NCI-H524 treated with DMSO at 0.1 percent for 48 hours (cell line): ENCODE data around the gene SBNO2.

Experiments
- DNase-seq: peaks from one replicate; lab custom pipeline; 2025; lab: John Stamatoyannopoulos, UW

SBNO2 gene

DNA sequence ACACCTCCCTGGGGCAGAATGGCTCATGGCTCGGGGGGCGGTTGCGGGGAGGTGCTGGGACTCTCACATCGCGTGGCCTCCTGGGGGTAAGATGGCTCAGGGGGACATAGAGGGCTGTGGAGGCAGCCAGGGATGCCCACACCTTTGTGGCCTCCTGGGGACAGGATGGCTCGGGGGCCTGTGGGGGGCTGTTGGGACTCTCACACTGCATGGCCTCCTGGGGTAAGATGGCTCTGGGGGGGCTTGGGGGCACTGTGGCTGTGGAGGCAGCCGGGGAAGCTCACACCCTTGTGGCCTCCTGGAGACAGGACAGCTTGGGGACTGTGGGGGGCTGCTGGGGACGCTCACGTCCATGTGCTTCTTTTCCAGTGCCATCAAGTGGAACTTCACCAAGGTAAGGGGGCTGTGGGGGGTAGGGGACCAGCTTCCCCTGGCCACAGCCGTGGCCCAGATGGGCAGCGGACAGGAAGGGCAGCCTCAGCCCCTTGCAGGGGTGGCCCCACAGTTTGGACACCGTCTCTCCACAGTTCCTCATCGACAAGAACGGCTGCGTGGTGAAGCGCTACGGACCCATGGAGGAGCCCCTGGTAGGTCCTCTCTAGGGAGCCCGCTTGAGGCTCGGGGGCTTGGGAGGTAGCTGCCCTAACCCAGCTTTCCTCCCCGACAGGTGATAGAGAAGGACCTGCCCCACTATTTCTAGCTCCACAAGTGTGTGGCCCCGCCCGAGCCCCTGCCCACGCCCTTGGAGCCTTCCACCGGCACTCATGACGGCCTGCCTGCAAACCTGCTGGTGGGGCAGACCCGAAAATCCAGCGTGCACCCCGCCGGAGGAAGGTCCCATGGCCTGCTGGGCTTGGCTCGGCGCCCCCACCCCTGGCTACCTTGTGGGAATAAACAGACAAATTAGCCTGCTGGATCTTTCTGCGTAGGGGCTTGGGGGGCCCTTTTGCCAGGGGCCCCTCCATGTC, 67.9 kb downstream of the SBNO2 start:
- no peak for DNase-seq

GRCh38 chr19:1105008-1105872, 68.8 kb downstream of the SBNO2 start:
- DNase-seq: no peak

DNA sequence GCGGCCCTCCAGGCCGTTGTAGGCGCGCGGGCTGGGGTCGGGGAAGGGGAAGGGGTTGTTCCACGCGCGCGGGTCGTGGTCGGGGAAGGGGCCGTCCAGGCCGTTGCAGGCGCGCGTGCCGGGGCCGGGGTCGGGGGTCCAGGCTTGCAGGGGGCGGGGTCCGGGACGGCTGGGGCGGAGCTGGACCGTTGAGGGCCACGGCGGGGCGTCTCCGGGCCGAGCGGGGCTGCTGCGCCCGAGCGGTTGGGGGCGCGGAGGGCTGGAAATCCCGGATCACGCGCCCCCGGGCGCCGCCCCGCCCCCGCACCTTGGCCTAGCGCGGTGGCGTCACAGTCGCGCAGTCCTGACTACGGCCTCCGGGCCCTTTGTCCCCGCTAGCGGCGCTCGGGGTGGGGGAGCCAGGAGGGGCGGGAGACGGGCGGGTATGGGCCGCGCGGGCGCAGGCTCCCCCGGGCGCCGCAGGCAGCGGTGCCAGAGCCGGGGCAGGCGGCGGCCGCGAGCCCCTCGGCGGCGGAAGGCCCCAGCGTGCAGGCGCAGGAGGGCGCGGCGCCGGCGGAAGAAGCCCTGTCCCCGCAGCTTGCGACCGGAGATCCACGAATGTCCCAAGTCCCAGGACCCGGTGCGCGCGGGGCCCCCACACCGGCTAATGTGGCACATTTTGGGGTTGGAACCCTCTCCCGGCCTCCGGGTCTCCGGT, 69.6 kb downstream of the SBNO2 start:
- DNase-seq: no peak

GRCh38 chr19:1103708-1104310, 70.3 kb downstream of the SBNO2 start, which contains the start of gene GPX4:
Gene GPX4, plus strand, starts transcription at chr19:1103994. Its CDS starts 50 bp downstream, at chr19:1104044.
- peak; percentile 90 for DNase-seq

DNA sequence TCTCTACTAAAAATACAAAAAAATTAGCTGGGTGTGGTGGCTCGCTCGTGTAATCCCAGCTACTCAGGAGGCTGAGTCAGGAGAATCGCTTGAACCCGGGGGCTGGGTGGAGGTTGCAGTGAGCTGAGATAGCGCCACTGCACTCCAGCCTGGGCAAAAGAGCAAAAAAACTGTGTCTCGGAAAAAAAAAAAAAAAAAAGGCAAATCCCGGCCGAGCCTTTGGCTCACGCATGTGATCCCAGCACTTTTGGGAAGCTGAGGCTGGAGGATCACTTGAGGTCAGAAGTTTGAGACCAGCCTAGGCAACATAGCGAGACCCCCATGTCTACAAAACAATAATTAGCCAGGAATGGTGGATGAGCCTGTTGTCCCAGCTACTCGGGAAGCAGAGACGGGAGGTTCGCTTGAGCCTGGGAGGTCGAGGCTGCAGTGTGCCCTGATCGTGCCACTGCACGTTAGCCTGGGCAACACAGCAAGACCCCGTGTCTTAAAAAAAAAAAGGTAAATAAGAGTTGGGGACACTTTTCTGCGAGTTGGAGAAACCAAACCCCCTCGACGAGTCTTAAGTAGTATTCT, 70.8 kb downstream of the SBNO2 start:
- DNase-seq: no peak

GRCh38 chr19:1102407-1103131, 71.5 kb downstream of the SBNO2 start:
- DNase-seq: no peak

GRCh38 chr19:1101337-1101698, 72.8 kb downstream of the SBNO2 start:
- no peak for DNase-seq

GRCh38 chr19:1098177-1099051, 75.7 kb downstream of the SBNO2 start:
- no peak for DNase-seq

DNA sequence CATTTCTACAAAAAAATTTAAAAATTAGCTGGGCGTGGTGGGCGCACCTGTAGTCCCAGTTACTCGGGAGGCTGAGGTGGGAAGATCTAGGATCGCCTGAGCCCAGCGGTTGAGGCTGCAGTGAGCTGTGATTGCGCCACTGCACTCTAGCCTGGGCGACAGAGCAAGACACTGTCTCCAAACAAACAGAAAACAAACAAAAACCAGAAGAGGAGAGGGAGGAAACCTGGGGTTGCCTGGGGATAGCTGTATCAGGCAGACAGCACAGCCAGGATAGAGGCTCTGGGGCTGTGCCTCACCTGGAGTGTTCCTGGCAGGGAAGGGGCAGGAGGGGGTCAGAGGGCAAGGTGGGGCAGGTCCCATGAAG, 76.3 kb downstream of the SBNO2 start:
- DNase-seq: no peak

DNA sequence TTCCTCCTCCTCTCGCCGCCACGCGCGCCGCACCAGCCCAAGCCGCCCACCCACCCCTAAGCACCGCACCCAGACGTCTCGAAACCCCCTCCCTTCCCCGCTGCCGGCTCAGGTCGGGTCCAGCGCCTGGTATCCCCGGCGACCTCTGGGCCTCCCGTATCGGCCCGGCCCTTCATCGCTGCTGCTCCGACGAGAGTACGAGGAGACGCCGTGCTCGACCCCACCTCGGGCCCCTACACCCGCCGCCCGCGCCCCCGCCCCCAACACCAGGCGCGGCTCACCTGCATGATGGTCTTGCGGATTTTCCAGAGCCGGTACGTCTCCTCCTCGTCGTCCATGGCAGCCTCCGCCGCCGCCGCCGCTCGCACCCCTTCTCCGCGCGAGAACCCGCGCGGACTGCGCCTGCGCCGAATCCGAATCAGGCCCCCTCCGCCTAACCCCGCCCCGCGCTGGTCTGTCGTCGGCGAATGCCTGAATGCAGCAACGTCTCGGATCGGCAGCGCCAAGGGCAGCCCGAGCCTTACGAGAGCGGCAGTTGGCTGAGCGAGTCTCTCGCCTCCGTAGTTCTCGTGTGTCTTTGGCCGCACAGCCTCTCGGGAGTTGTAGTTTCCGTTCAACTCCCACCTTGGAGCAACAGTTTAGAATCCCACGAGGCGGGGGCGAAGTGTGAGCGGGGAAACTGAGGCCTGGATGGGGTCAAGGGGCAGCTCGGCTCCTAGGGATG, 78.9 kb downstream of the SBNO2 start, which contains the start of gene POLR2E:
POLR2E (minus strand) TSS at position 398 of the 724 bp plus-strand sequence; CDS start at position 338, 60 bp downstream.
- DNase-seq: peak; percentile 85

- DNase-seq: no peak
Measured at GRCh38 chr19:1094655-1094977, 79.5 kb downstream of the SBNO2 start.

DNA sequence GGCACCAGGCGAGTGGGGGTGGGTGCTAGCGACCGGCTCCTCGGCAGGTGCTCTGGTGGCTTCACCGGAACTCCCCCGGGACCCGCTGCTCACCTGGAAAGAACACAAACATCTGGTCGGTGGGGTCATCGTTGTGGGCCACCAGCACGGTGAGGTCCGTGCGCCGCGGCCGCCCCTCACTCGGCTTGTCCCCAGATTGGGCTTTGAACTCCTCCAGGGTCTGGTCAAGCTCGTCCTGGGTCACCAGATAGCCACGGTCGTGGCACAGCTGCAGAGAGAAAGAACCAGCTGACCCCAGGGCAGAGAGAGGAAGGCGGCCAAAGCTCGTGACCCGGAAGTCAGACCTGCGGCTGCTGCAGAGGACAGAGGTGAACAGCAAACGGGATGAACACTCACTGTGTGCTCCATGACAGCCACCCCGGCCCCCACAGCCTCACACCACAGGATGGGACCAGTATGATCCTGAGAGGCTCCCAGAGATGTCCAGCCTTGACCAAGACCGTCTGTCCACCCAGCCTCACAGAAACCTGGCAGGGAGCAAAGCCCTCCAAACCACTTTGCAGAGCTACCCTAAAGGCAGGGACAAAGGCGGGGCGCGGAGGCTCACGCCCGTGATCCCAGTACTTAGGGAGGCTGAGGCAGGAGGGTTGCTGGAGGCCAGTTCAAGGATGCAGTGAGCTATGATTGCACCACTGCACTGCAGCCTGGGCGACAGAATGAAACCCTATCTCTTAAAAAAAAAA, 80.1 kb downstream of the SBNO2 start:
- no peak for DNase-seq

DNA sequence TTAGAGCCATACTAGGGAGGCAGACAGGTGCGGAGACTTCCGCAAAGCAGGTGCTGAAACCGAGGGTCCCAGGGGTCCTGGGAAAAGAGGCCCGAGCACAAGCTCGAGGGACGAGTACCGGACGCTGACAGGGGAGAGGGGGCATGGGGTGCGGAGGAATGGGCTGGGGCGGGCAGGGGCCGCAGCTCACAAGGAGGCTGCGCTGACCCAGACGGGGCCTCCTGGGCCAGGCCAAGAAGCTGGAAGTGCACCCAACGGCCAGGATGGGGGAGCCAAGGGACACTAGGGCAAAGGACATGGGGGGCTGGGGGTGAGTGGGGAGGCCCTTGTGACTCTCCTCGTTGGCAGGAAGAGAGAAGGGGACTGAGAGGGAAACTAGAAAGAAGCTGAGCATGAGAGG, 80.7 kb downstream of the SBNO2 start:
- DNase-seq: no peak

DNA sequence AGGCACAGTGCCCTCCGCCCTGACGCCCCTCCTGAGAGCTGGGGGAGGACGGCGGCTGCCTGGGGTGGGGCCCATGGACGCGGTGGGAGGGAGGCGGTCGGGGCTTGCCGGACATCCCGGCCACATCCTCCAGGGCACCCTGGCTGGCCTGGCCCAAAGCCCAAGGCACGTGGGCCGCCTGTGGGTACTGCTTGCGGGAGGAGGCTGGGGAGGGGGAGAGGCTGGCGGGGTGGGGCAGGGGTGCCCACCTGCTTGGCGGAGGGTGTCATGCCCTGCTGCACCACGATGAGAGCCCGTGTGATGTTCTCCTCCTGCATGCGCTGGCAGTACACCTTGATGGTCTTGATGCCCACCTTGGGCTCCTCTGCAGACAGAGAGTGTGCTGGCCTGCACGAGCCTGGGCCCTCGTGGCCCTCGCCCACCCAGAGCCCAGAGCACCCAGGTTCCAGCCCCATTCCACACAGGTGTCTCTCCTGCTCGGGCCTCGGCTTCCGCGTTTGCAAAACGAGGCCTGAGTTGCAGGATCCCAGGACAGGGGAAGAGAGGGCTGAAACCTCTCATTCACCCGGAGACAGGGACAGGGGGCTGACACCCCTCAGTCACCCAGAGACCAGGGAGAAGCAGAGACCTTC, 82.4 kb downstream of the SBNO2 start:
- no peak for DNase-seq

DNA sequence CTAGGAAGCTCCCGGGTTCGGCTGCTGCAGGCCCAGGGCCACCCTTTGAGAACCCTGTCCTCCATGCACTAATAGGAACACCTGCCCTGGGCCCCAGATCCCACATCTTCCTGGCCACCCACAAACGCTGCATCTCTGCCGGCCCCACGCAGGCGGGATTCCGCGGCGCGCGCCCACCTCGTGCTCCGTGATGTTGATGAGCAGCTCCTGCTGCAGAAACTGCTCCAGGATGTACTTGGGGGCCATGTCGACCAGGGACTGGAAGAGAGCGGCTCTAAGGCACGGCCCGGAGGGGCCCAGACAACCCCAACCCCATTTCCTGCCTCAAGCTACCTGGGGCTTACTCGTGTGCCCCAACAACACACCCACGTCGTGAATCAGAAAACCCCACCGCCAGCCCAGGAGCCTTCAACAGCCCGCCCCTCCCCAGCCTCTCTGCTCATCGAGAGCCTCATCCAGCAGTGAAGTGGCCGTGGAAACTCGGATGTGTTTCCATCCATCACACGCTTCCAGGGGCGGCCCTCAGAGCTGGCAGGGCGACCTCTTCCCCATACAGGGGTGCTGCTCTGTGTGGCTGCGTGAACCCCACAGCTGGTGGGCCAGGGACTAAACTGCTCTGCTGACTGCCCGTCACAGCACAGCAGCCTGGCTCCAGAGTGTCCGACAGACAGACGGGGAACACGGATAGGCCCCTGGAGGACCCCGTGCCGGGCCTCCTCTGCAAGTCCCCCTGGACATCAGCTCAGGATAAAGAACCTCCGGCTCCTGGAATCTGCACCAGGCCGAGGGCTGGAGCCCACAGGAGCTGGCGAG, 83.1 kb downstream of the SBNO2 start:
- DNase-seq: no peak

DNA sequence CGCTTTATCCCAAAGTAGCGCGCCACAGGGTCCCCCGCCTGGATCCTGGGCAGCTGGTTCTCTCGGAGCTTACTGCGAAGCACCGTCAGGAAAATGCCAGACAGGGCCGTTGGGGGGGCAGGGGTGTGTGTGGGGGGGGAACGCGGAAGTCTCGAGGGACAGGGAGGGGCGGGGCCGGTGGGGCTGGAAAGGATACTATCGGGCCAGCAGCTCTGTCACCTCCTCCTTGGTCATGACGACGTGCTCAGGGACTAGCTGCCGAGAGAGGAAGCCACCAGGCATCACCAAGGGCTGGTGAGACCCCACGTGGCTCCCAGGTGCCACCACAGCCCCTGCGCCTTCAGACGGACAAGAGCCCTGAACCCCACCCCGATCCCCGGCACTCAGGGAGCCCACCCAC, 84.2 kb downstream of the SBNO2 start:
- no peak for DNase-seq

DNA sequence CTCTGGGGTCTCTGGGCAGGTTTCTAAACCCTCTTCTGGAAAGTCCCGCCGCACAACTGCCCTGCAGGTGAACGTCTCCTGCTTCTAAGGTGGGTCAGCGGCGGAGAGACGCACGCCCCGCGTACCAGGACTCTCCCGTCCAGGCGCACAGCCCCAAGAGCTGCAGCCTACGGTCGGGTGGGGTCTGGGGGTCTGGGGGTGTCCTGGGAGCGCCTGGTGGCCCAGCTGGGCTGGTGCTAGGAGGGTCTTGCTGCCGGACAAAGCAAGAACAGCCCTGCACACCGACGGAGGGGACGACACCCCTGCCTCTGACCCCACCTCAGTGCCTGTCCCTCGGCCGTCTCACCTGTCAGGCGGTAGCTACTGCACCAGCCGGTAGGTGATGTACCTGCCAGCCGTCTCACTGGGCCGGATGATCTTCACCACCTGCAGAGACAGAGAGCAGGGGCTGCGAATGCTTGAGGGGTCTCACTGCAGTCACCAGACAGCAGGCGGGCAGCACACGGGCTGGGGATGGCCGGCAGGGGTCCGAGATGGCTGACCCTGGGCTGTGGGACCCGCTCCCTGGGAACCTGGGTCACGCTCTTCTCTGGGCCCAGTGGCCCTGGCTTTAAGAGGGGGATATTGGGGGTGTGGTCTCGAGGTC, 84.8 kb downstream of the SBNO2 start:
- DNase-seq: no peak
